Measurements from ENCODE around the gene ARHGEF16. TPM values are rescaled to one million over a fixed set of nuclear protein-coding genes. Genes with fewer than 3 reads are reported as not detected.
A peak's percentile ranks its signal among the peaks of the same experiment; 100 is the strongest.

Gene ARHGEF16
- total and polyA plus RNA-seq, 2 experiments from 2014 or later = not detected

- Histone ChIP-seq H3K9me2 (ENCODE audit: insufficient read depth) (no peaks in the 10 kb centered on the region), H3K27me3 (replicated peaks; ENCODE audit: insufficient read depth) (no peaks in the 10 kb centered on the region), H3K27ac (no peak overlapping the region), H3F3A (ENCODE audit: insufficient read depth) (no peaks in the 10 kb centered on the region; the same call in 1 of the 2 replicates), H4K20me1 (ENCODE audit: insufficient read depth) (no peaks in the 10 kb centered on the region), H3K4me3 (no peak overlapping the region), H3K4me1 (ENCODE audit: insufficient read depth) (peaks cover 9% of the 10 kb centered on the region), H3K9me3 (ENCODE audit: low read depth) (no peaks in the 10 kb centered on the region), H3K79me2 (ENCODE audit: insufficient read depth) (no peaks in the 10 kb centered on the region), H3K36me3 (ENCODE audit: low read depth) (no peaks in the 10 kb centered on the region), H3K9ac (no peak overlapping the region), H3K4me2 (ENCODE audit: unreplicated experiment) (no peak overlapping the region), H2AFZ (no peak overlapping the region)
- in situ Hi-C loops (cut with MboI) = no loop called here
- WGBS, 2 experiments (ENCODE audit: low coverage in 1 of 2, low lambda C conversion rate in 2 of 2, missing lambda C conversion rate in 2 of 2) = 87 to 88% methylated on average over 26 to 31 of the region's 31 CpGs
- TF ChIP-seq EZH2phosphoT487 (IDR thresholded peaks at IDR 0.05; ENCODE audit: insufficient read depth, low read depth) = no peak
- TF ChIP-seq EZH2 (IDR thresholded peaks at IDR 0.05; ENCODE audit: insufficient read depth, poor library complexity, severe bottlenecking) = no peak
- no peak for DNase-seq
These were observed 14.8 kb downstream of the ARHGEF16 start for GRCh38 chr1:3469104-3469848.

GRCh38 chr1:3469849-3470649 lies 15.6 kb downstream of the ARHGEF16 start:
- no peaks in the 10 kb centered on the region for H3K9me3 ChIP-seq (ENCODE audit: low read depth)
- no peak for DNase-seq
- no peaks in the 10 kb centered on the region for H3K27me3 ChIP-seq (replicated peaks; ENCODE audit: insufficient read depth)
- in situ Hi-C loops (cut with MboI) = no loop called here
- no peak overlapping the region for H2AFZ ChIP-seq
- no peak overlapping the region for H3K4me2 ChIP-seq (ENCODE audit: unreplicated experiment)
- 76 to 82% methylated on average over 8 to 17 of the region's 17 CpGs for WGBS, 2 experiments (ENCODE audit: low coverage in 1 of 2, low lambda C conversion rate in 2 of 2, missing lambda C conversion rate in 2 of 2)
- TF ChIP-seq EZH2 (IDR thresholded peaks at IDR 0.05; ENCODE audit: insufficient read depth, poor library complexity, severe bottlenecking) (no peak), EZH2phosphoT487 (IDR thresholded peaks at IDR 0.05; ENCODE audit: insufficient read depth, low read depth) (no peak)
- H3K36me3 ChIP-seq (ENCODE audit: low read depth) = no peaks in the 10 kb centered on the region
- H3K9me2 ChIP-seq (ENCODE audit: insufficient read depth) = no peaks in the 10 kb centered on the region
- H4K20me1 ChIP-seq (ENCODE audit: insufficient read depth) = no peaks in the 10 kb centered on the region
- no peak overlapping the region for H3K9ac ChIP-seq
- H3K79me2 ChIP-seq (ENCODE audit: insufficient read depth) = no peaks in the 10 kb centered on the region
- peaks cover 9% of the 10 kb centered on the region for H3K4me1 ChIP-seq (ENCODE audit: insufficient read depth)
- no peak overlapping the region for H3K27ac ChIP-seq
- H3K4me3 ChIP-seq = no peak overlapping the region
- H3F3A ChIP-seq (ENCODE audit: insufficient read depth) = no peaks in the 10 kb centered on the region; the same call in 1 of the 2 replicates

GRCh38 chr1:3470650-3471355 lies 16.3 kb downstream of the ARHGEF16 start:
- H3K79me2 ChIP-seq (ENCODE audit: insufficient read depth) = no peaks in the 10 kb centered on the region
- 76% methylated on average over 13 to 22 of the region's 22 CpGs for WGBS, 2 experiments (ENCODE audit: low coverage in 1 of 2, low lambda C conversion rate in 2 of 2, missing lambda C conversion rate in 2 of 2)
- H4K20me1 ChIP-seq (ENCODE audit: insufficient read depth) = no peaks in the 10 kb centered on the region
- H2AFZ ChIP-seq = no peak overlapping the region
- in situ Hi-C loops (cut with MboI) = no loop called here
- H3K9ac ChIP-seq = no peak overlapping the region
- H3F3A ChIP-seq (ENCODE audit: insufficient read depth) = no peaks in the 10 kb centered on the region; the same call in 1 of the 2 replicates
- H3K27me3 ChIP-seq (replicated peaks; ENCODE audit: insufficient read depth) = no peaks in the 10 kb centered on the region
- H3K9me3 ChIP-seq (ENCODE audit: low read depth) = no peaks in the 10 kb centered on the region
- H3K9me2 ChIP-seq (ENCODE audit: insufficient read depth) = no peaks in the 10 kb centered on the region
- H3K4me2 ChIP-seq (ENCODE audit: unreplicated experiment) = no peak overlapping the region
- no peak overlapping the region for H3K27ac ChIP-seq
- no peak for DNase-seq
- no peak for TF ChIP-seq EZH2 (IDR thresholded peaks at IDR 0.05; ENCODE audit: insufficient read depth, poor library complexity, severe bottlenecking)
- TF ChIP-seq EZH2phosphoT487 (IDR thresholded peaks at IDR 0.05; ENCODE audit: insufficient read depth, low read depth) = no peak
- no peak overlapping the region for H3K4me3 ChIP-seq
- H3K4me1 ChIP-seq (ENCODE audit: insufficient read depth) = peaks cover 9% of the 10 kb centered on the region
- H3K36me3 ChIP-seq (ENCODE audit: low read depth) = no peaks in the 10 kb centered on the region

DNA sequence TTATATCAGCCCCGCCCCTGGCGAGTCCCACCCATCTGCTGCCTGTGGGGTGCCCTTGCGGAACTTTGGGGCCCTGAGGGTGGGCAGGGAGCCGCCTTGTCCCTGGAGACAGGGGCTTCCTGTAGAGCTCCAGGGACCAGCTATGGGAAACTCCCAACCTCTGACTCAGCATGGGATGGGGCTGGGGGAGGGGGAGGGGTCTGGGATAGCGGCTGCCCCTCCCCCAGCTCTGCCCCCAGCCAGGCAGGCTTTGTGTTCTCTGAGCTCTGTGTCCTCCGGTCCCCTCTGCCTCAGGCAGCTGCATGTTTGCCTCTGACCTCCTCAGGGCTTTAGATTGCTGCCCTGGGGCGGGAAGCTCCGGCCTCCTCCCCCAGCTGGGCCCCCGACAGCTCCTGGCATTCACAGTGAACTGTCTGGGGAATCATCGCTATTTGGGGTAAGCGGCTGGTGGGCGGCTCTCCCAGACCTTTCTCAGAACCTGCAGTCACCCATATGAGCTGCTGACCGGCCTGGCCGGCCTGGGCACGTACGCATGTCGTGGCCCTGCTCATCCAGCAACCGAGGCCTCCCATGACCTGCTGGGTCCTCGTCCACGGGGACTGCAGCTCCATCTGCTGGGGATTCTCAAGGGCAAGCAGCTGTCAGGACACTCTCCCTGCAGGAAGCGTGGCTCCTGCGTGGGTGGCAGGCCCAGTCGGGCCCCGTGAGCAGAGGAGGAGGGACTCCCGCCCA lies 17.1 kb downstream of the ARHGEF16 start:
- no peak for TF ChIP-seq EZH2 (IDR thresholded peaks at IDR 0.05; ENCODE audit: insufficient read depth, poor library complexity, severe bottlenecking)
- TF ChIP-seq EZH2phosphoT487 (IDR thresholded peaks at IDR 0.05; ENCODE audit: insufficient read depth, low read depth) = no peak
- no peaks in the 10 kb centered on the region for H3K27me3 ChIP-seq (replicated peaks; ENCODE audit: insufficient read depth)
- H3K27ac ChIP-seq = no peak overlapping the region
- no peak overlapping the region for H3K9ac ChIP-seq
- H3K79me2 ChIP-seq (ENCODE audit: insufficient read depth) = no peaks in the 10 kb centered on the region
- H3K4me1 ChIP-seq (ENCODE audit: insufficient read depth) = peaks cover 9% of the 10 kb centered on the region
- no peak overlapping the region for H3K4me3 ChIP-seq
- in situ Hi-C loops (cut with MboI) = no loop called here
- no peak overlapping the region for H2AFZ ChIP-seq
- 57 to 60% methylated on average over 21 to 24 of the region's 25 CpGs for WGBS, 2 experiments (ENCODE audit: low coverage in 1 of 2, low lambda C conversion rate in 2 of 2, missing lambda C conversion rate in 2 of 2)
- peak; percentile 51 for DNase-seq
- no peaks in the 10 kb centered on the region for H3K9me3 ChIP-seq (ENCODE audit: low read depth)
- H3F3A ChIP-seq (ENCODE audit: insufficient read depth) = no peaks in the 10 kb centered on the region; the same call in 1 of the 2 replicates
- H3K9me2 ChIP-seq (ENCODE audit: insufficient read depth) = no peaks in the 10 kb centered on the region
- no peak overlapping the region for H3K4me2 ChIP-seq (ENCODE audit: unreplicated experiment)
- no peaks in the 10 kb centered on the region for H4K20me1 ChIP-seq (ENCODE audit: insufficient read depth)
- no peaks in the 10 kb centered on the region for H3K36me3 ChIP-seq (ENCODE audit: low read depth)

Measured in GM23248 (cell line).